ENCODE measurements around the gene ALKBH8. TPM values are rescaled to one million over a fixed set of nuclear protein-coding genes. Genes with fewer than 3 reads are reported as not detected.

The ALKBH8 gene
- total RNA-seq, 1 donor from 2014 or later, result 7.0 TPM

DNA sequence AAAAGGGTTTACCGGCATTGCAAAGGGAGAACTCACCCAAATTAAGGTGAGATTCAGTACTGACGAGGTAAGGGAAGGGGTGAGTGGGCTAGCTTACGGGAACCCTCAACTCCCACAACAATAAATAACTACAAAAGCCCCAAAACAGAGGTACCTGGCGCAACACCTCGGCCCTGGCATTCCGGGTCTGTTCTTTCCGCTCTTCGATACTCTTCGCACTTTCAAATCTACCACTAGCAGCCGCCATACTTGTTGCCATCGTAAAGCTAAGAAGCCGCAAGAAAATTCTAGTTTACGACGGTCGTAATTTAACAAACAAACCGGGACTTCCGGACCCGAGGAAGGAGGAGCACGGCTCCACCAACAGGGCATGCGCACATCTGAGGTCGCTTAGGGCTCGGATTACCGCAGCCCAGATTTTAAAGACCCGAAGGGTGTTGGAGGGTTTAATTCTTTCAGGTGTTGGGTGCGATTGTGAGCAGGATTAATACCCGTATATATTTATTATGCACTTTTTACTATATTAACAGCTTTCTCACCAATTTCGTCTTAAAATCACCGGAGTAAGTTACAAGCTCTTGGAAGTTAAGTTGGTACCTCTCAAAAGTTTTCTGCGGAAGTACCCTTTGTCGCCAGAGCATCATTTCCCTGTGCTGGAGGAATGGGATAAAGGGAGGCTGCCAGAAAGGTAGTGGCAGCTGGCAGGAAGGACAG, 107.8 kb downstream of the ALKBH8 start, which contains the start of gene CWF19L2:
TSS of gene CWF19L2 (minus strand) at position 268 of the 714 bp plus-strand sequence. CDS start at position 259, 9 bp downstream.
- H3K4me3 Mint-ChIP-seq (ENCODE audit: unreplicated experiment), result peak within 1 kb of the TSS; percentile 81
- H3K36me3 Mint-ChIP-seq (ENCODE audit: unreplicated experiment), result peaks cover 10% of the 10 kb centered on the region
- TF ChIP-seq, protein P1, sequence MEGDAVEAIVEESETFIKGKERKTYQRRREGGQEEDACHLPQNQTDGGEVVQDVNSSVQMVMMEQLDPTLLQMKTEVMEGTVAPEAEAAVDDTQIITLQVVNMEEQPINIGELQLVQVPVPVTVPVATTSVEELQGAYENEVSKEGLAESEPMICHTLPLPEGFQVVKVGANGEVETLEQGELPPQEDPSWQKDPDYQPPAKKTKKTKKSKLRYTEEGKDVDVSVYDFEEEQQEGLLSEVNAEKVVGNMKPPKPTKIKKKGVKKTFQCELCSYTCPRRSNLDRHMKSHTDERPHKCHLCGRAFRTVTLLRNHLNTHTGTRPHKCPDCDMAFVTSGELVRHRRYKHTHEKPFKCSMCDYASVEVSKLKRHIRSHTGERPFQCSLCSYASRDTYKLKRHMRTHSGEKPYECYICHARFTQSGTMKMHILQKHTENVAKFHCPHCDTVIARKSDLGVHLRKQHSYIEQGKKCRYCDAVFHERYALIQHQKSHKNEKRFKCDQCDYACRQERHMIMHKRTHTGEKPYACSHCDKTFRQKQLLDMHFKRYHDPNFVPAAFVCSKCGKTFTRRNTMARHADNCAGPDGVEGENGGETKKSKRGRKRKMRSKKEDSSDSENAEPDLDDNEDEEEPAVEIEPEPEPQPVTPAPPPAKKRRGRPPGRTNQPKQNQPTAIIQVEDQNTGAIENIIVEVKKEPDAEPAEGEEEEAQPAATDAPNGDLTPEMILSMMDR (IDR thresholded peaks at IDR 0.05), result no peak
- H3K27ac Mint-ChIP-seq (ENCODE audit: unreplicated experiment), result peak within 1 kb of the TSS; percentile 83
- no peaks in the 10 kb centered on the region for H3K9me3 Mint-ChIP-seq (ENCODE audit: unreplicated experiment)
- H3K4me1 Mint-ChIP-seq (ENCODE audit: unreplicated experiment), result peaks cover 13% of the 10 kb centered on the region
- H3K27me3 Mint-ChIP-seq (ENCODE audit: unreplicated experiment), result peaks cover 8% of the 10 kb centered on the region
- DNase-seq (ENCODE audit: extremely low spot score, unreplicated experiment), result peak; percentile 95

DNA sequence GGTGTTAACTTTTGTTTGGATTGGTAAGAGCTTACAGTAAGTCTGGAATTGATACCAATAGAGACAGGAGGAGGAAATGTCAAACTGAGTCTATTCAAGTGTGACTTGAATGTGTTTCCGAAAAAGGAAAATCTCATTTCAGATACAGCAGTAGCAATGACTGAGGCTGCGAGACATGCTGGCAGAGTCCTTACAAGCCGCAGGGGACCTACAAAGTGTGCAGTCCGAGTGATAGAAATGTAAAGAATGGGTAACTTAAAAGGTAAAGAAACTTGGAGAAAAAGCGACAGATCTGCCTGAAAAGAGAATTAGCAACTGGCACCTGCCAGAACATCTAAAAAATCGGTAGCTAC, 108.4 kb downstream of the ALKBH8 start:
- H3K36me3 Mint-ChIP-seq (ENCODE audit: unreplicated experiment), result peaks cover 13% of the 10 kb centered on the region

DNA sequence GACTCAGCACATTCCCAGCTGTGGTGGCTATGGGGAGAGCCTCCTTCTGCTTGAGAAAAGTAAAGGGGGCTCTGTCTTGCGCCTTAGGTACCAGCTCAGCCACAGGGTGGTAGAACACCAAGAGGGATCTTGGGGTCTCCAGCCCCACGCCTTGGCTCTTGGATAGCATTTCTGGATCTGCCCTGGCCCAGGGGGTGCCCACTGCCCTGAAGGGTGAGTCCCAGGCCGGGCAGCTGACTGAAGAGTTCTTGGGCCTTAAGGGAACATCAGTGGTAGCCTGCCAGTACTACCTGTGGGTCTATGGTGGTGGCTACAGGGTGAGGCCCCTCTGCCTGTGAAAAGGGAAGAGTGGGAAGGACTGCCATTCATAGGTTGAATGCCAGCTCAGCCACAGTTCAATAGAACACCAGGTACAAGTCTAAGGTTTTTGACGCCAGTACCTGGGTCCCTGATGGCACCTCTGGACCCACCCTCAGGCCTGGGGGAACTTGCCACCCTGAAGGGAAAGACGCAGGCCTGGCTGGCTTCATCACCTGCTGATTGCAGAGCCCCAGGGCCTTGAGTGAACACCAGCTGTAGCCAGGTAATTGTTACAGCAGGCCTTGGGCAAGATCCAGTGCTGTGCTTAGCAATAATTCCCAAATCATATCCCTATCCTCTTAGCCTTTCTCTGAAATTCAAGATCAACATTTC, 111.8 kb downstream of the ALKBH8 start:
- peaks cover 13% of the 10 kb centered on the region for H3K4me1 Mint-ChIP-seq (ENCODE audit: unreplicated experiment)
- peaks cover 23% of the 10 kb centered on the region for H3K36me3 Mint-ChIP-seq (ENCODE audit: unreplicated experiment)
- H3K4me3 Mint-ChIP-seq (ENCODE audit: unreplicated experiment), result no peak overlapping the region
- no peak overlapping the region for H3K27ac Mint-ChIP-seq (ENCODE audit: unreplicated experiment)
- no peak for DNase-seq (ENCODE audit: extremely low spot score, unreplicated experiment)
- no peaks in the 10 kb centered on the region for H3K9me3 Mint-ChIP-seq (ENCODE audit: unreplicated experiment)
- no peaks in the 10 kb centered on the region for H3K27me3 Mint-ChIP-seq (ENCODE audit: unreplicated experiment)
- TF ChIP-seq, protein P1 (IDR thresholded peaks at IDR 0.05), result no peak

More for the DNA sequence above, 108.4 kb downstream of the ALKBH8 start:
- TF ChIP-seq, protein P1 (IDR thresholded peaks at IDR 0.05), result no peak
- no peak for DNase-seq (ENCODE audit: extremely low spot score, unreplicated experiment)
- Mint-ChIP-seq H3K9me3 (ENCODE audit: unreplicated experiment) (no peaks in the 10 kb centered on the region), H3K27me3 (ENCODE audit: unreplicated experiment) (peaks cover 6% of the 10 kb centered on the region), H3K4me3 (ENCODE audit: unreplicated experiment) (peak overlapping the region; percentile 81), H3K27ac (ENCODE audit: unreplicated experiment) (peak overlapping the region; percentile 83), H3K4me1 (ENCODE audit: unreplicated experiment) (peaks cover 13% of the 10 kb centered on the region)

Other genes starting within 250 kb of the ALKBH8 start
- 10.3 and 11.9 TPM in 2 replicates for gene CWF19L2, start 107.9 kb downstream of the ALKBH8 start, total RNA-seq
- not detected in 2 replicates for gene ELMOD1, start 25.4 kb upstream of the ALKBH8 start, total RNA-seq
- not detected in 2 replicates for gene SLN, start 146.3 kb upstream of the ALKBH8 start, total RNA-seq

All from osteocyte (in vitro differentiated cells).